HG02798 (cell line): ENCODE measurements around the gene USB1.
"Not testable (repeated sequence)": the region's sequence is repeated elsewhere in the genome, so short reads cannot be mapped to it uniquely, and the experiment has no call there.

Experiments
- ATAC-seq: cut with Tn5 transposase; IDR thresholded peaks from one replicate; pipeline ENCODE4 v1.9.1; 2021; ENCODE audit warnings: mild to moderate bottlenecking; ENCODE audit not compliant: unreplicated experiment, poor library complexity

Gene USB1

GRCh38 chr16:57993438-57993837, 7.8 kb upstream of the USB1 start:
- ATAC-seq, result no peak

DNA sequence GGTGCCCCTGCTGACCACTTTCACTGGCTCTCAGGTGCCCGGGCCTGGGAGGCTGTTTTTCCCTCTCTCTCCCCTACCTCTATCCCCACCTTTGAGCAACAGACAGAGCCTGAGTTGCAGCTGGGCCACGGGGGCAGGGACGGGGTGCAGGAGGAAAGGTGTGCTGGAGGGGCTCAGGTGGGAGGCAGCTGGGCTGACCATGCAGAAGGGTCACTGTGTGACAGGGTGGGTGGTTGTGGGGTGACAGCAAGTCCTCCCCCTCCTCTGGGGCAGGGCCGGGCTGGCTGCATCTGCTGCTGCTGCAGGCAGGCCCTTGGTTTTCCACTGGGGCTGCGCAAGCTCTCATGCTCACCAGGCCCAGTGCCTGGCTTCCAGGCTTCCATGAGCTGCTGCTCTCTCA, 7.3 kb upstream of the USB1 start:
- ATAC-seq, result no peak

GRCh38 chr16:57994361-57994760, 6.8 kb upstream of the USB1 start:
- ATAC-seq, result no peak

- peak; percentile 44 for ATAC-seq
Measured at GRCh38 chr16:57994778-57995177, 6.4 kb upstream of the USB1 start.

DNA sequence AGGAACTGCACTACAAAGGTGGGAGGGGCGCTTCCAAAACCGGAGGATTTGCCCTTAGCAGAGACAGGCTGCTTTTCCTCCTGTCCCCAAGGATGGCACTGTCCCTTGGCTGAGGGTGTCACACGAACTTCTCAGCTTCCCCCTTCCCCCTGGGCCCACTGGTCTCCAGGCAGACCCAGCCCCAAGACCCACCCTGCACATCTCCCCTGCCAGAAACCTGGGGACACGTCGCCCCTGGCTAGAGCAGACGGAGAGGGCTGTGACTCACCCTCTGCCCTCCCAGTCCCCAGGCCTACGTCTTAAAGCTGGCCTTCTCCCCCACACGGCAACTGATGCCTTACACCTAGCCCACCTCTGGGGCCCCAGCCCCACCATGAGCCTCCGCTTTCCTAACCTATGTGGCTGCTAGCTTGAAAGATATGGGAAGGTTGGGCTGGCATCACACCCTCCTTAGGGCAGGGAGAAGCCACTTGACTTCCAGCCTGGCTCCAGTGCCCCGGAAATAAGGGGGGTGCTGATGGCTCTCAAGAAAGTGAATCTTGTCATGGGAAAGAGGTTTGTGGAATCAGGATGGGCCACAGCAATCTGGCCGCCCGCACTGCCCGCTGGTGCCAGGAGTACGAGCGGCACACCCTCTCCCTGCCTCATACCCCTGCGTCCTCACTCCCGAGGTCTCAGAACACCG, 5.3 kb upstream of the USB1 start:
- no peak for ATAC-seq

GRCh38 chr16:57996406-57997175, 4.6 kb upstream of the USB1 start:
- ATAC-seq, result no peak

- ATAC-seq, result no peak
Measured at GRCh38 chr16:57997176-57997527, 4.1 kb upstream of the USB1 start.

DNA sequence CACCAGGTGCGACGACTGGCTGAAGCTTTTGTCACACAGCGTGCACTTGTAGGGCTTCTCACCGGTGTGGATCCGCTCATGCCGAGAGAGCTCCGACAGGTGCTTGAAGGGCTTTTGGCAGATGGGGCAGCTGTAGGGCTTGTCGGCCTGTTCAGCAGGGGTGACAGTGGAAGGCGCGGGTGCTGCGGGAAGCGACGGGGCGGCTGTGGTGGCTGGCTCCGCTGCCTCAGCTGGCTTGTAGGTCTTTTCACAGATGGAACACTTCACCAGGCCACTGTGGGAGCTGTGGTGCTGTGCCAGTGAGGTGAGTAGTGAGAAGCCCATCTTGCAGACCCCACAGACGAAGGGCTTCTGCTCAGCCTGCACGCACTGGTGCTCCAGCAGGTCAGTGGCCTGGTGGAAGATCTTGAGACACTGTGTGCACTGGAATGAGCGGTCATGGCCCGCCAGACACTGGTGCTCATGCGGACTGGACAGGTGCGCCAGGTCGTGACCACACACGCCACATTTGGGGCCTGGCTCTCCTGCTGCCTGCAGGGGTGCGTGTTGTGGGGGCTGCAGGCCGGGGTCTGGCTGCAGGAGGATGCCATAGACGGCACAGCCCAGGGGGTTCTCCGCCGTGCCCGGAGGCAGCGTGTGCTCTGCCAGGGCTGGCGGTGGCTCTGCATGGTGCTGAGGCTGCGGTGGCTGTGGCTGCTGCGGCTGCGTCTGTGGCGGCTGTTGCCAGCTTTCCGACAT, 3.5 kb upstream of the USB1 start:
- no peak for ATAC-seq

DNA sequence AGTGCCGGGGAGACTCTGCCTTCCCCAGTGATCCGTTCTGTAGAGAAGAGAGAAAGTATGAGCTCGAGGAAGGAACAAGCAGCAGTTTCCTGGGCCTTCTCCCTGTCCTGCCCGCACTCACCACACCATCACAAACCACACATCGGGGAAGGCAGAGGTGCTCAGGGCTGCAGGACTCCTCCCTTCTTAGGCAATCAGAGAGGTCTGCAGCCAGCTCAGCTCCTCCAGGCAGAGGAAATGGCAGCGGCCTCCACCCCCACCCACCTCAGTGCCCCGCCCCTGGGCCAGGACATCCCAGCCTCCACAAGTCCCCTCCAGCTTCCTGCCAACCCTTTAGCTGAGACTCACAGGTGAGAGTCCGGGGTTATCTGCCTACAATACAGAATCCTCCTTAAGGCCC, 2.7 kb upstream of the USB1 start:
- no peak for ATAC-seq

- no peak for ATAC-seq
Measured at GRCh38 chr16:57998992-57999365, 2.2 kb upstream of the USB1 start.

DNA sequence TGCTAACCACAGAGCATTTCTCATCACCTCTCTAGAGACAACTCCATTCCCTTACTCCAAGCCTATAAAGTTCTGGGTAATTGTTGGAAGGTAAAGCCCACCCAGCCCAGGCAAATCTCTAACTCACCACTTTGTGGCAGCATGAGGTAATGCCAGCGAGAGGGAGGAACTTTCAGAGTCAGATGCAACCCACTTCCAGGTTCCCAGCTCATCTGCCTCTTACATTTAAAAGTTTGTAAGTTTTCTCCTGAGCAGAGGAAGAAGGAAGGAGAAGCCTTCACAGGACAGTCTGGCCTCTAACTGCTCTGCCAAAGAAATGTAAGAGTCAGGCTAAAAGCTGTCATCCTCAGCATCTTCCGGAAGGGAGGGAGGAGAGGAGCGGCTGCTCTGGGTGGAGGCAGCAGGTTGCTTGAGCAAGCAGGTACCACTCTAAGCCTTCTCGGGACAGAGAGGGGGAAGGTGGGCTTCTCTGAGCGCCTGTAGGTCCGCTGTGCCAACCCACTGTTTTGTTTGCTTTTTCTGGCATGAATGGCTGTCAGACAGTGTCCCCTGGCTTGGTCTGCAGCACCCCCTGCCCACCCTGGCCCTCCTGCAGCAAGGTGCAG, 1.7 kb upstream of the USB1 start:
- ATAC-seq, result no peak

- ATAC-seq, result peak; percentile 24
Measured at GRCh38 chr16:57999971-58000705, 1.1 kb upstream of the USB1 start, which contains the start of gene ZNF319. Gene ZNF319, minus strand, starts transcription at chr16:58000672. Its CDS starts 2,407 bp downstream, at chr16:57998265.

- ATAC-seq, result no peak
Measured at GRCh38 chr16:58001781-58002415, 691 bp downstream of the USB1 start.

- ATAC-seq, result no peak
Measured at GRCh38 chr16:58002416-58002800, 1.2 kb downstream of the USB1 start.

DNA sequence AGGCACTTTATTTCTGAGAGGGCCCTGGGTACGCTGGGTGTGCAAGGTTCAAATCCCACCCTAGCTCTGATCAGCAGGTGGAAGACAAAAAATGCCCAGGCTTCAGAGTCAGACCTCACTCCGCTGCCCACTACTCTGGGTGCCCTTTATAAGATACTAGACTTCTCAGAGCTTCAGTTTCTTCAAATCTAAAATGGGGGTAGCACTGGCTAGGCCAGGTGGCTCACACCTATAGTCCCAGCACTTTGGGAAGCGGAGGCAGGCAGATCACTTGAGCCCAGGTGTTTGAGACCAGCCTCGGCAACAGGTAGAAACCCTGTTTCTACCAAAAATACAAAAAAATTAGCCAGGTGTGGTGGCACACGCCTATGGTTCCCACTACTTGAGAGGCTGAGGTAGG, 1.7 kb downstream of the USB1 start:
- ATAC-seq, result no peak

DNA sequence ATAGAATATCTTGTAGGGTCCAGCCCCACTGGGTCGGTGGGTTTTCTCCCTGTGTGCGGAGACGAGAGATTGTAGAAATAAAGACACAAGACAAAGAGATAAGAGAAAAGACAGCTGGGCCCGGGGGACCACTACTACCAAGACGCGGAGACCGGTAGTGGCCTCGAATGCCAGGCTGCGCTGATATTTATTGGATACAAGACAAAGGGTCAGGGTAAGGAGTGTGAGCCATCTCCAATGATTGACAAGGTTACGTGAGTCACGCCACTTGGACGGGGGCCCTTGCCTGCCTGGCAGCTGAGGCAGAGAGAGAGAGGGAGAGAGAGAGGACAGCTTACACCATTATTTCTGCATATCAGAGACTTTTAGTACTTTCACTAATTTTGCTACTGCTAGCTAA, 3.5 kb downstream of the USB1 start:
- not testable (repeated sequence) for ATAC-seq

GRCh38 chr16:58009856-58010416, 8.7 kb downstream of the USB1 start:
- ATAC-seq, result no peak

- no peak for ATAC-seq
Measured at GRCh38 chr16:58010886-58011285, 9.7 kb downstream of the USB1 start.

DNA sequence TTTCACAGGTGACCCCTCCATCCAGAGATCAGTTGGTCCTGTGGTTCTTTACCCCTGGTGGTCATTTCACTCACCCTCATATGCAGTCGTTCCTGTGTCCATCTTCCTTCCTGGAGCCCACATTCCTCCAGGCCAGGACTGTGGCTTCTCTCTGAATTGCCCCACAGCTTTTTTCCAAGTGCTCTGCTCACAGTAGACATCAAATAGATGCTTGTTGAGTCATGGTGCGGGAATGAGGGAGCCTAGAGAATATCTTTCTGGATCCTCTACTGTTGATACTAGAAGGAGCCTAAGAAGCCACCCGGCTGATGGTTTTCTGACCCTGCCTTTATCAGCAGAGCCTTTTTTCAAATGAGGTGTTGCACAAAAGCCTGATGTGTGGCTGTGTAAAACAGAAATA, 10.4 kb downstream of the USB1 start:
- ATAC-seq, result no peak

- no peak for ATAC-seq
Measured at GRCh38 chr16:58012481-58012880, 11.3 kb downstream of the USB1 start.
